ENCODE data around the gene RAB6B. TPM values are rescaled to one million over a fixed set of nuclear protein-coding genes. Genes with fewer than 3 reads are reported as not detected.

RAB6B gene
- total RNA-seq, 1 experiment from 2014 or later = 14.1 TPM

GRCh38 chr3:133855002-133855370 is 40.7 kb downstream of the RAB6B start (continued):
- TF ChIP-seq POLR2AphosphoS5 (IDR thresholded peaks at IDR 0.05; ENCODE audit: low read depth, low read length) (no peak), RAD21 (IDR thresholded peaks at IDR 0.05; ENCODE audit: low read depth) (no peak), YY1 (IDR thresholded peaks at IDR 0.05; ENCODE audit: extremely low read depth, insufficient replicate concordance, low read depth, low read length) (no peak)

DNA sequence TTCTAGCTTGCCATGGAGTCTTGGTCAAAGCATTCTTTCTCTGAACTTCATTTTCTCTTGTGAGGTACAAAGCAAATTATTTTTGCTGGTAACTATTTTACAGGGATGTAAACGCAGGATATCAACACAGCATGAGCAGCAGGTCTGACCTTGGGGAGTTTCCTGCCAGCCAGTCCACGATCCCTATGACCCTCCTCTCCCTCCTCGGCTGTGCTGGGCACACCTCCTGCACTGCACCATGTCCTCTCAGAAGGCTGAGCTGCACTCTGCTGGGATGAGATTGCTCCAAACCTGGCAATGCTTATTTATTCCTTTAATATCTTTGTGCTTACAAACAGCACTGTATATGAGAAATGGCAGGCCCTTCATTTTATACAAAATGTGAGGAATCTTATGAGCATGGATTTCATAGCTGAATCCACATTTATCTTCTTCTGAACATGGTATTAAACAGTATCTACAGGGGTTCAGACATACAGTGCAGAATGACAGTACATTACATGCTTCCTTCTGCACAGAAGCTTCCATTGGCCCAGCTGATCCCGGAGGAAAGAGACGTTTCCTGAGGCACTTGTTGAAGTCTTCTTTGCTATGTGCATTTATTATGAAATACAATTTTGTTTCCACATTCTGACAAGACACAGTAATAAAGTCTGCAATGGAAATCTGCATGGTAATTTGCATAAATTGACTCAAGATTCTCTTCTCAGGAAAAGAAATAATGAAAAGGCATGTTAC is 41.2 kb downstream of the RAB6B start:
- ChIA-PET POLR2A (no interaction called here), RAD21 (ENCODE audit: low non-redundant PET in 1 of 2, low total read pairs in 2 of 2, uncharacterized antibody in 2 of 2, unreplicated experiment in 2 of 2) (no interaction called here), CTCF (no interaction called here)
- H3K79me2 ChIP-seq (ENCODE audit: insufficient read depth, low read length) = no peaks in the 10 kb centered on the region
- no TSS peak for BruUV-seq (replicated peaks)
- no peaks in the 10 kb centered on the region for H3K9me2 ChIP-seq (ENCODE audit: insufficient read depth)
- H3K4me2 ChIP-seq (ENCODE audit: low read length) = no peak overlapping the region
- ATAC-seq = no peak
- no peak for DNase-seq (ENCODE audit: low read depth, low spot score)
- no peaks in the 10 kb centered on the region for H3K4me1 ChIP-seq (ENCODE audit: control insufficient read depth in 1 of 2, insufficient read depth in 2 of 2, low read length in 2 of 2)
- no peaks in the 10 kb centered on the region for H3K27me3 ChIP-seq (ENCODE audit: insufficient read depth, low read length)
- no peak overlapping the region for H2AFZ ChIP-seq (ENCODE audit: low read depth, low read length, poor library complexity, severe bottlenecking)
- no peak overlapping the region for H3K4me3 ChIP-seq (replicated peaks in 1 of 2; ENCODE audit: low read depth in 1 of 2, low read length in 2 of 2)
- H3K27ac ChIP-seq (ENCODE audit: low read depth, low read length) = no peak overlapping the region
- H3K9me3 ChIP-seq (ENCODE audit: control insufficient read depth in 1 of 2, insufficient read depth in 1 of 2, low read depth in 1 of 2, low read length in 2 of 2) = no peaks in the 10 kb centered on the region
- intact Hi-C loops (cut with micrococcal nuclease) = no loop called here
- no peaks in the 10 kb centered on the region for H4K20me1 ChIP-seq (ENCODE audit: insufficient read depth)
- no peaks in the 10 kb centered on the region for H3K36me3 ChIP-seq (ENCODE audit: control insufficient read depth in 1 of 2, insufficient read depth in 2 of 2, low read length in 2 of 2)
- TF ChIP-seq, protein P1, sequence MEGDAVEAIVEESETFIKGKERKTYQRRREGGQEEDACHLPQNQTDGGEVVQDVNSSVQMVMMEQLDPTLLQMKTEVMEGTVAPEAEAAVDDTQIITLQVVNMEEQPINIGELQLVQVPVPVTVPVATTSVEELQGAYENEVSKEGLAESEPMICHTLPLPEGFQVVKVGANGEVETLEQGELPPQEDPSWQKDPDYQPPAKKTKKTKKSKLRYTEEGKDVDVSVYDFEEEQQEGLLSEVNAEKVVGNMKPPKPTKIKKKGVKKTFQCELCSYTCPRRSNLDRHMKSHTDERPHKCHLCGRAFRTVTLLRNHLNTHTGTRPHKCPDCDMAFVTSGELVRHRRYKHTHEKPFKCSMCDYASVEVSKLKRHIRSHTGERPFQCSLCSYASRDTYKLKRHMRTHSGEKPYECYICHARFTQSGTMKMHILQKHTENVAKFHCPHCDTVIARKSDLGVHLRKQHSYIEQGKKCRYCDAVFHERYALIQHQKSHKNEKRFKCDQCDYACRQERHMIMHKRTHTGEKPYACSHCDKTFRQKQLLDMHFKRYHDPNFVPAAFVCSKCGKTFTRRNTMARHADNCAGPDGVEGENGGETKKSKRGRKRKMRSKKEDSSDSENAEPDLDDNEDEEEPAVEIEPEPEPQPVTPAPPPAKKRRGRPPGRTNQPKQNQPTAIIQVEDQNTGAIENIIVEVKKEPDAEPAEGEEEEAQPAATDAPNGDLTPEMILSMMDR (IDR thresholded peaks at IDR 0.05 in 2 of 3, conservative IDR thresholded peaks at IDR 0.05 in 1 of 3; ENCODE audit: borderline replicate concordance in 1 of 3, insufficient read depth in 1 of 3, low read depth in 2 of 3, low read length in 2 of 3) = no peak
- TF ChIP-seq EGR1 (IDR thresholded peaks at IDR 0.05; ENCODE audit: low read depth) (no peak), ELF1 (IDR thresholded peaks at IDR 0.05; ENCODE audit: borderline replicate concordance, low read depth) (no peak), POLR2AphosphoS5 (IDR thresholded peaks at IDR 0.05; ENCODE audit: low read depth, low read length) (no peak), TCF7L2 (IDR thresholded peaks at IDR 0.05; ENCODE audit: borderline replicate concordance, extremely low read depth, insufficient read depth, insufficient read length) (no peak), RAD21 (IDR thresholded peaks at IDR 0.05; ENCODE audit: low read depth) (no peak), JUND (IDR thresholded peaks at IDR 0.05) (no peak), POLR2A (IDR thresholded peaks at IDR 0.05; ENCODE audit: borderline replicate concordance, extremely low read depth, insufficient read depth, insufficient read length) (no peak), FOSL1 (IDR thresholded peaks at IDR 0.05; ENCODE audit: low read depth) (no peak), ZBTB33 (IDR thresholded peaks at IDR 0.05; ENCODE audit: extremely low read depth, insufficient replicate concordance, low read length) (no peak), MAX (IDR thresholded peaks at IDR 0.05) (no peak), CEBPB (IDR thresholded peaks at IDR 0.05; ENCODE audit: low read depth) (no peak), YY1 (IDR thresholded peaks at IDR 0.05; ENCODE audit: extremely low read depth, insufficient replicate concordance, low read depth, low read length) (no peak)
- H3K9ac ChIP-seq (ENCODE audit: low read length) = no peak overlapping the region

All from HCT116 (cell line).